ENCODE data around the gene TSPAN9. TPM values are rescaled to one million over a fixed set of nuclear protein-coding genes. Genes with fewer than 3 reads are reported as not detected.

The TSPAN9 gene
- total RNA-seq, 1 experiment from 2014 or later = 9.6 TPM

DNA sequence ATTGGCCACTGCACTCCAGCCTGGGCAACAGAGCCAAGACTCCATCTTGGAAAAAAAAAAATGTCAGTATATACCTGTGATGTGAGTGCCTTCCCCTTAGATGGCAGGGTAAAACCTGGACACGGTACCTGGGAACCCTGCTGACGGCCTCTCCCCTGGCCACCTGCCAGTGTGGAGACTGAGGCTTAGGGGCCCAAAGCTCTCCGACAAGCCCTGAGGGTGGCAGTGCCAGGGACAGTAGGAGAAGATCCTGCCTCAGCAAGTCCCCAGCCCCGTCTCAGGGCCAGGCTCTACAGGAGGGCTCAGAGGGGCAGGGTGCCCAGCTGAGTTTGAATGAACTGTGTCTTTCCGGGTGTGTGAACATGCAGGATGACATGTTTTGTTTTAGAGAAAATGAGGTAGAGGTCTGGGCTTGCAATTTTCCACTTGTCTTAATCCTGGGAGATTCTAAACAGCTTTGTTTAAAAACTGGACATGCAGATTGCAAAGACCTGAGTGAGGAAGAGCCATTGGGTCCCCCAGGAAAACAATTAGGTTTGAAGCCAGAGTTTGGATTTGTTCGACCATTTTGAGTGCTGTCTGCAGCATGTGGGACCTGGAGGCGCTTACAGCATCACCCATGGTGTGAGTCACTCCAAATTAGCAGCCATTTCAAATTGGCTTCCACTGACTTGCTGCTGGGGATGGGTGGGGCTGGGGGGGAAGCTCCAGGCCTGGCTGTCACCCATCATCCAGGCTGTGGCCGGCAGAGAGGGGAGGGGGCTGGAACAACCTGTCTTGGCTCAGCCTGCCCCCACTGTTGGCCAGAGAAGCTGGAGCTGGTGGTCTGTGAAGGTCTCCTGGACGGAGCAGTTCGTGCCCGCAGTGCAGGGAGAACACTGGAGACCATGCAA lies 10.8 kb downstream of the TSPAN9 start:
- intact Hi-C loops (cut with micrococcal nuclease; ENCODE audit: unreplicated experiment) = no loop called here
- POLR2A ChIA-PET (ENCODE audit: unreplicated experiment) = no interaction called here
- CTCF ChIA-PET = no interaction called here
- Histone ChIP-seq H3K9me2 (ENCODE audit: insufficient read depth) (no peaks in the 10 kb centered on the region), H3K4me3 (no peak overlapping the region), H3F3A (ENCODE audit: insufficient read depth, low read depth) (no peaks in the 10 kb centered on the region), H3K79me2 (ENCODE audit: low read depth) (no peaks in the 10 kb centered on the region), H2AFZ (no peak overlapping the region), H3K4me2 (no peak overlapping the region), H4K20me1 (ENCODE audit: insufficient read depth) (no peaks in the 10 kb centered on the region), H3K4me1 (replicated peaks; ENCODE audit: insufficient read depth) (no peaks in the 10 kb centered on the region), H3K27me3 (ENCODE audit: insufficient read depth, low read depth) (no peaks in the 10 kb centered on the region), H3K27ac (no peak overlapping the region), H3K36me3 (ENCODE audit: low read depth) (no peaks in the 10 kb centered on the region), H3K9me3 (ENCODE audit: insufficient read depth, low read depth) (no peaks in the 10 kb centered on the region)
- DNase-seq = peak in 1 of 2 experiments; percentile 19
- no TSS peak for BruUV-seq (replicated peaks)
- TF ChIP-seq, protein P1, sequence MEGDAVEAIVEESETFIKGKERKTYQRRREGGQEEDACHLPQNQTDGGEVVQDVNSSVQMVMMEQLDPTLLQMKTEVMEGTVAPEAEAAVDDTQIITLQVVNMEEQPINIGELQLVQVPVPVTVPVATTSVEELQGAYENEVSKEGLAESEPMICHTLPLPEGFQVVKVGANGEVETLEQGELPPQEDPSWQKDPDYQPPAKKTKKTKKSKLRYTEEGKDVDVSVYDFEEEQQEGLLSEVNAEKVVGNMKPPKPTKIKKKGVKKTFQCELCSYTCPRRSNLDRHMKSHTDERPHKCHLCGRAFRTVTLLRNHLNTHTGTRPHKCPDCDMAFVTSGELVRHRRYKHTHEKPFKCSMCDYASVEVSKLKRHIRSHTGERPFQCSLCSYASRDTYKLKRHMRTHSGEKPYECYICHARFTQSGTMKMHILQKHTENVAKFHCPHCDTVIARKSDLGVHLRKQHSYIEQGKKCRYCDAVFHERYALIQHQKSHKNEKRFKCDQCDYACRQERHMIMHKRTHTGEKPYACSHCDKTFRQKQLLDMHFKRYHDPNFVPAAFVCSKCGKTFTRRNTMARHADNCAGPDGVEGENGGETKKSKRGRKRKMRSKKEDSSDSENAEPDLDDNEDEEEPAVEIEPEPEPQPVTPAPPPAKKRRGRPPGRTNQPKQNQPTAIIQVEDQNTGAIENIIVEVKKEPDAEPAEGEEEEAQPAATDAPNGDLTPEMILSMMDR (conservative IDR thresholded peaks at IDR 0.05) = no peak
- no peak for TF ChIP-seq EZH2 (IDR thresholded peaks at IDR 0.05; ENCODE audit: low read depth)

DNA sequence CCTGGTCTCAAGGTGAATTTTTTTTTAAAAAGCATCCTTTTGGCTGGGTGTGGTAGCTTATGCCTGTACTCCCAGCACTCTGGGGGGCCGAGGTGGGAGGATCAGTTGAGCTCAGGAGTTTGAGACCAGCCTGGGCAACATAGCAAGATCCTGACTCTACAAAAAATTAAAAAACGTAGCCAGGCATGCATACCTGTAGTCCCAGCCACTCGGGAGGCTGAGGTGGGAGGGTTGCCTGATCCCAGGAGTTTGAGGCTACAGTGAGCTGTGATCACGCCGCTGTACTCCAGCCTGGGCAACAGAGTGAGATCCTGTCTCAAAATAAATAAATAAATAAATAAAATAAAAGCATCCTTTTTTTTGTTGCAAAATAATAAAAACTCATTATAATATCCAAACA lies 12.4 kb downstream of the TSPAN9 start:
- Histone ChIP-seq H3K9me2 (ENCODE audit: insufficient read depth) (no peaks in the 10 kb centered on the region), H4K20me1 (ENCODE audit: insufficient read depth) (no peaks in the 10 kb centered on the region), H3F3A (ENCODE audit: insufficient read depth, low read depth) (no peaks in the 10 kb centered on the region), H3K27ac (no peak overlapping the region), H3K79me2 (ENCODE audit: low read depth) (no peaks in the 10 kb centered on the region), H3K27me3 (ENCODE audit: insufficient read depth, low read depth) (no peaks in the 10 kb centered on the region), H3K9me3 (ENCODE audit: insufficient read depth, low read depth) (no peaks in the 10 kb centered on the region), H3K4me2 (no peak overlapping the region), H3K36me3 (ENCODE audit: low read depth) (no peaks in the 10 kb centered on the region), H3K4me3 (no peak overlapping the region), H3K4me1 (replicated peaks; ENCODE audit: insufficient read depth) (no peaks in the 10 kb centered on the region), H2AFZ (no peak overlapping the region)
- peak in 1 of 2 experiments; percentile 23 for DNase-seq
- ChIA-PET CTCF (no interaction called here), POLR2A (ENCODE audit: unreplicated experiment) (no interaction called here)
- intact Hi-C loops (cut with micrococcal nuclease; ENCODE audit: unreplicated experiment) = no loop called here
- BruUV-seq (replicated peaks) = no TSS peak
- no peak for TF ChIP-seq EZH2 (IDR thresholded peaks at IDR 0.05; ENCODE audit: low read depth)
- TF ChIP-seq, protein P1 (conservative IDR thresholded peaks at IDR 0.05) = no peak

GRCh38 chr12:3090240-3091037 lies 13.3 kb downstream of the TSPAN9 start:
- Histone ChIP-seq H3K79me2 (ENCODE audit: low read depth) (no peaks in the 10 kb centered on the region), H3F3A (ENCODE audit: insufficient read depth, low read depth) (no peaks in the 10 kb centered on the region), H3K36me3 (ENCODE audit: low read depth) (no peaks in the 10 kb centered on the region), H4K20me1 (ENCODE audit: insufficient read depth) (no peaks in the 10 kb centered on the region), H3K27ac (no peak overlapping the region), H3K9me3 (ENCODE audit: insufficient read depth, low read depth) (no peaks in the 10 kb centered on the region), H3K9me2 (ENCODE audit: insufficient read depth) (no peaks in the 10 kb centered on the region), H2AFZ (no peak overlapping the region), H3K4me2 (no peak overlapping the region), H3K4me1 (replicated peaks; ENCODE audit: insufficient read depth) (no peaks in the 10 kb centered on the region), H3K27me3 (ENCODE audit: insufficient read depth, low read depth) (no peaks in the 10 kb centered on the region), H3K4me3 (no peak overlapping the region)
- peak in 1 of 2 experiments; percentile 35 for DNase-seq
- POLR2A ChIA-PET (ENCODE audit: unreplicated experiment) = no interaction called here
- TF ChIP-seq, protein P1 (conservative IDR thresholded peaks at IDR 0.05) = no peak
- TF ChIP-seq EZH2 (IDR thresholded peaks at IDR 0.05; ENCODE audit: low read depth) = no peak
- CTCF ChIA-PET = interaction anchor here (0.5 kb wide), 1 partner anchor 12 kb away, joined by 3 read pairs; no protein-coding TSS in a partner anchor
- intact Hi-C loops (cut with micrococcal nuclease; ENCODE audit: unreplicated experiment) = no loop called here
- no TSS peak for BruUV-seq (replicated peaks)
